Tibial artery (tissue), 4 donors: ENCODE results near the gene NDUFA13.
A peak's percentile ranks its signal among the peaks of the same experiment; 100 is the strongest.

Source experiments
- DNase-seq, 2 donors: peaks; one replicate each; pipeline ENCODE4 v3.0.0-alpha.2; 2019
- H3K27ac ChIP-seq, 2 donors: fragments of 200-600 bp; sonication (generic) in 1 of 2; 1 replicate in 1 of 2; 2 replicates in 1 of 2; pipeline ENCODE4 v1.5.1; 2018 to 2019; ENCODE audit warnings: mild to moderate bottlenecking in 1 of 2
- H3K27me3 ChIP-seq, 2 donors: fragments of 200-600 bp; sonication (generic) in 1 of 2; one replicate each; pipeline versions ENCODE4 v1.5.1 to v1.6.0; 2016 to 2019
- H3K36me3 ChIP-seq, 3 donors: fragments of 200-600 bp; sonication (generic) in 2 of 3; one replicate each; pipeline ENCODE4 v1.5.1; 2016 to 2019; ENCODE audit warnings: mild to moderate bottlenecking in 2 of 3
- H3K4me1 ChIP-seq, 4 donors: fragments of 200-600 bp; sonication (generic) in 2 of 4; 1 replicate in 3 of 4; 2 replicates in 1 of 4; pipeline ENCODE4 v1.5.1; 2016 to 2019
- H3K4me3 ChIP-seq, 2 donors: fragments of 200-600 bp; sonication (generic) in 1 of 2; 1 replicate in 1 of 2; 2 replicates in 1 of 2; pipeline ENCODE4 v1.5.1; 2018 to 2019; ENCODE audit warnings: mild to moderate bottlenecking in 2 of 2
- H3K9me3 ChIP-seq, 3 donors: fragments of 200-600 bp; sonication (generic) in 1 of 3; one replicate each; pipeline ENCODE4 v1.5.1; 2016 to 2019
- intact Hi-C: fragments of 100-400 bp; cut with DNase I; formaldehyde crosslinking; loops from one replicate; pipeline ENCODE4 v1.15.0; 2023; ENCODE audit warnings: low total_unique reads
- TF ChIP-seq, protein P1 (sequence below), 2 experiments: fragments of 200-600 bp in 1 of 2; fragments of 450-650 bp in 1 of 2; IDR thresholded peaks; one replicate each; pipeline ENCODE4 v1.5.1; 2017 to 2019; ENCODE audit warnings: antibody characterized with exemption in 2 of 2, mild to moderate bottlenecking in 1 of 2, moderate library complexity in 1 of 2

Gene NDUFA13

GRCh38 chr19:19537075-19538048 lies 21.3 kb downstream of the NDUFA13 start:
- DNase-seq = no peak
- H3K27me3 ChIP-seq = peaks cover 0 to 48% of the 10 kb centered on the region in 2 donors
- no peaks in the 10 kb centered on the region for H3K9me3 ChIP-seq
- intact Hi-C loops = loop anchor here (10.0 kb wide), 1 partner anchor 417 kb away; no protein-coding TSS in a partner anchor
- peaks cover 0 to 41% (median 32%) of the 10 kb centered on the region in 4 donors for H3K4me1 ChIP-seq
- H3K27ac ChIP-seq = no peak overlapping the region
- TF ChIP-seq, protein P1, sequence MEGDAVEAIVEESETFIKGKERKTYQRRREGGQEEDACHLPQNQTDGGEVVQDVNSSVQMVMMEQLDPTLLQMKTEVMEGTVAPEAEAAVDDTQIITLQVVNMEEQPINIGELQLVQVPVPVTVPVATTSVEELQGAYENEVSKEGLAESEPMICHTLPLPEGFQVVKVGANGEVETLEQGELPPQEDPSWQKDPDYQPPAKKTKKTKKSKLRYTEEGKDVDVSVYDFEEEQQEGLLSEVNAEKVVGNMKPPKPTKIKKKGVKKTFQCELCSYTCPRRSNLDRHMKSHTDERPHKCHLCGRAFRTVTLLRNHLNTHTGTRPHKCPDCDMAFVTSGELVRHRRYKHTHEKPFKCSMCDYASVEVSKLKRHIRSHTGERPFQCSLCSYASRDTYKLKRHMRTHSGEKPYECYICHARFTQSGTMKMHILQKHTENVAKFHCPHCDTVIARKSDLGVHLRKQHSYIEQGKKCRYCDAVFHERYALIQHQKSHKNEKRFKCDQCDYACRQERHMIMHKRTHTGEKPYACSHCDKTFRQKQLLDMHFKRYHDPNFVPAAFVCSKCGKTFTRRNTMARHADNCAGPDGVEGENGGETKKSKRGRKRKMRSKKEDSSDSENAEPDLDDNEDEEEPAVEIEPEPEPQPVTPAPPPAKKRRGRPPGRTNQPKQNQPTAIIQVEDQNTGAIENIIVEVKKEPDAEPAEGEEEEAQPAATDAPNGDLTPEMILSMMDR (IDR thresholded peaks at IDR 0.05) = no peak
- H3K36me3 ChIP-seq = peaks cover 0 to 7% (median 0%) of the 10 kb centered on the region in 3 donors
- peak overlapping the region in 1 of 2 donors; percentile 18 for H3K4me3 ChIP-seq

DNA sequence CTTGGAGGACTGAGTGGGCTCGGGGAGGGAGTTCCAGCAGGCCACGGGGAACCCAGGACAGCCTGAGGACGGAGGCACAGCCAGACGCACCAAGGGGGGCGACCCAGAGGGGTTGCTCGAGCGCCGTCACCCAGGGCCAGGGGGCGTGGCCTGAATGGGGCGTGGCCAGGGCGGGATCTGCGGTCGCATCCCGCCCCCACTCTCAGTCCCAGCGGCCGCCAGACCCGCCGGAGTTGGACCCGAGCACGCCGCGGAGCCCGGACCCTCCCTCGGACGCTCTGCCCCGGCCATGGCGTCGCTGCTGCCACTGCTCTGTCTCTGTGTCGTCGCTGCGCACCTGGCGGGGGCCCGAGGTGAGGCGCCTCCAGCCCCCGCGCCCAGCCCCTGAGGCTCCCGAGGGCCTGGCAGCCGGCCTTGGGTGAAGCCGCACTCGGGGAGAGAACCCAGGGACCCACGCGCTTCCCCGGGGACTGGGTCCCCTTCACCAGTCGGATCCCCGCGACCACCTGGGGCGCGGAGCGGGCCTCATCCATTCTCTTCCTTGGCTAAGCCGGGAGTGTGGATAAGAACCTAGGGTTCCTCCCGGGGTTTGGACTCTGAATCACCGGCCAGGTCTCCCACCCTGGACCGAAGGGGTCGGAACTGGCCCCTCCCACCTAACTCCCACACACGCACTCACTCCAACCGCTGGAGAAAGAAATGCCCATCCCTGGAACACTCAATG lies 22.2 kb downstream of the NDUFA13 start, which contains the start of gene CILP2:
TSS of gene CILP2 (plus strand) at position 205 of the 724 bp plus-strand sequence. CDS start at position 290, 85 bp downstream.
- DNase-seq = peak in 1 of 2 donors; percentile 26
- Histone ChIP-seq H3K27me3 (peaks cover 0 to 57% of the 10 kb centered on the region in 2 donors), H3K4me1 (peaks cover 0 to 39% (median 29%) of the 10 kb centered on the region in 4 donors), H3K9me3 (no peaks in the 10 kb centered on the region), H3K4me3 (peak within 1 kb of the TSS; percentile 18 to 36), H3K27ac (no peak within 1 kb of the TSS), H3K36me3 (peaks cover 0 to 7% (median 0%) of the 10 kb centered on the region in 3 donors)
- intact Hi-C loops = loop anchor here (10.0 kb wide), 1 partner anchor 417 kb away; no protein-coding TSS in a partner anchor
- TF ChIP-seq, protein P1 (IDR thresholded peaks at IDR 0.05) = no peak

- intact Hi-C loops = loop anchor here (10.0 kb wide), 1 partner anchor 416 kb away; no protein-coding TSS in a partner anchor
- Histone ChIP-seq H3K27me3 (peaks cover 0 to 62% of the 10 kb centered on the region in 2 donors), H3K4me3 (no peak overlapping the region), H3K27ac (no peak overlapping the region), H3K4me1 (peaks cover 0 to 39% (median 29%) of the 10 kb centered on the region in 4 donors), H3K36me3 (peaks cover 0 to 7% (median 0%) of the 10 kb centered on the region in 3 donors), H3K9me3 (no peaks in the 10 kb centered on the region)
- TF ChIP-seq, protein P1 (IDR thresholded peaks at IDR 0.05) = no peak
- no peak for DNase-seq
Measured at GRCh38 chr19:19538785-19539166, 22.8 kb downstream of the NDUFA13 start.

- TF ChIP-seq, protein P1 (IDR thresholded peaks at IDR 0.05) = no peak
- no peak overlapping the region for H3K4me3 ChIP-seq
- DNase-seq = no peak
- H3K27me3 ChIP-seq = peaks cover 0 to 71% of the 10 kb centered on the region in 2 donors
- H3K36me3 ChIP-seq = peaks cover 0 to 7% (median 0%) of the 10 kb centered on the region in 3 donors
- H3K9me3 ChIP-seq = no peaks in the 10 kb centered on the region
- no peak overlapping the region for H3K27ac ChIP-seq
- intact Hi-C loops = loop anchor here (10.0 kb wide), 1 partner anchor 415 kb away; no protein-coding TSS in a partner anchor
- H3K4me1 ChIP-seq = peaks cover 0 to 39% (median 29%) of the 10 kb centered on the region in 4 donors
Measured at GRCh38 chr19:19539698-19540063, 23.7 kb downstream of the NDUFA13 start.

GRCh38 chr19:19540064-19540714 lies 24.2 kb downstream of the NDUFA13 start:
- intact Hi-C loops = no loop called here
- Histone ChIP-seq H3K36me3 (peaks cover 0 to 7% (median 0%) of the 10 kb centered on the region in 3 donors), H3K27me3 (peaks cover 0 to 76% of the 10 kb centered on the region in 2 donors), H3K4me3 (peak overlapping the region in 1 of 2 donors; percentile 20), H3K27ac (no peak overlapping the region), H3K9me3 (no peaks in the 10 kb centered on the region), H3K4me1 (peaks cover 0 to 39% (median 29%) of the 10 kb centered on the region in 4 donors)
- TF ChIP-seq, protein P1 (IDR thresholded peaks at IDR 0.05) = no peak
- no peak for DNase-seq
